Activated CD4-positive, alpha-beta T cell treated with anti-CD3 and anti-CD28 coated beads, Interleukin-2, Interleukin-4, amounts not matched to agents 100 ng/mL and 50 ng/mL, durations not matched to agents 16 hours and 8 hours (primary cell): ENCODE results near the gene SOX8.

ENCODE experiments used
- DNase-seq: peaks from one replicate; pipeline ENCODE4 v3.0.0-alpha.2; 2020; ENCODE audit warnings: low spot score

SOX8 gene

GRCh38 chr16:988471-989353, 7.1 kb downstream of the SOX8 start:
- no peak for DNase-seq

- DNase-seq: no peak
Measured at GRCh38 chr16:989354-989814, 7.8 kb downstream of the SOX8 start.

- DNase-seq: no peak
Measured at GRCh38 chr16:990516-991291, 9.1 kb downstream of the SOX8 start.

DNA sequence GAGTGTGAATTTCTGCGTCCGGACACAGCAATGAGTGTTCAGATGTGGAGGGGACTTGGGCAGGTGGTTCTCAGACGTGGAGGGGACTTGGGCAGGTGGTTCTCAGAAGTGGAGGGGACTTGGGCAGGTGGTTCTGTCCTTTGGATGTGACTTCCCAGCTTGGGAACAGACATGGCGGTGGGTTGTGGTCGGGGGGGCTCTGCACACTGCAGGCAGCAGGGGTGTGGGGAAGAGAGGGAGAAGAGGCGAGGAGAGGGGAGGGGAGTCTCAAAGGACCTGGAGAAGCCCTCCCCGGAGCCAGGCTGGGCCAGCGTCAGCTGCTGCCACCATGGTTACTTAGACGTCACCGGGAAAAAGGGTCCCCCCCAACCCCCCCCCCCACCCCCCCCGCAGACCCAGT, 9.8 kb downstream of the SOX8 start:
- DNase-seq: no peak

GRCh38 chr16:991773-992172, 10.2 kb downstream of the SOX8 start:
- DNase-seq: no peak

DNA sequence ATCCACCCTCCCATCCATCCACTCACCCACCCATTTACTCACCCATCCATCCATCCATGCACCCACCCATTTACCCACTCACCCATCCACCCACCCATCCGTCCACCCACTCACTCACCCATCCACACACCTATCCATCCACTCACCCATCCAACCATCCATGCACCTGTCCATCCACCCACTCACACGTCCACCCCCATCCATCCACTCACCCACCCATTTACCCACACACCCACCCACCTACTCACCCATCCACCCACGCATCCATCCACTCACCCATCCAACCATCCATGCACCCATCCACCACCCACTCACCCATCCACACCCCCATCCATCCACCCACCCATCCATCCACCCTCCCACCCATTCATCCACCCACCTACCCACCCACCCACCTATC, 12.2 kb downstream of the SOX8 start:
- DNase-seq: no peak

DNA sequence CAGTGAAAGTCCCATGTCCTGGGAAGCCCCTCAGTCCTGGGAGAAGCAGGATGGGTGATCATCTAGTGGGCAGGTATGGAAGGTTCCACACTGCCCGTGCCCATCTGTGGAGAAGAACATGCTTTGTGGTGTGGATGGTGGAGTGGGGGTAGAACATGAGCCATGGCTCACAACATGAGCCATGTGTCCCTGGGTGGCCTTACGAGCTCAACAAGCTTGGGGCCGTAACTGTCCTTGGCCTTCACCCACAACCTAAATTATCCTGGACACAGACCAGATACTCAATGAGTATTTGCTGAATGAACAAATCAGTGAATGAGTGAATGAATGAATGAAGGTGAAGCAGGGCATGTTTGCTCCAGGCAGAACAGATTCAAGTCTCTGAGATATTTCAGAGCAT, 13.5 kb downstream of the SOX8 start:
- DNase-seq: no peak

DNA sequence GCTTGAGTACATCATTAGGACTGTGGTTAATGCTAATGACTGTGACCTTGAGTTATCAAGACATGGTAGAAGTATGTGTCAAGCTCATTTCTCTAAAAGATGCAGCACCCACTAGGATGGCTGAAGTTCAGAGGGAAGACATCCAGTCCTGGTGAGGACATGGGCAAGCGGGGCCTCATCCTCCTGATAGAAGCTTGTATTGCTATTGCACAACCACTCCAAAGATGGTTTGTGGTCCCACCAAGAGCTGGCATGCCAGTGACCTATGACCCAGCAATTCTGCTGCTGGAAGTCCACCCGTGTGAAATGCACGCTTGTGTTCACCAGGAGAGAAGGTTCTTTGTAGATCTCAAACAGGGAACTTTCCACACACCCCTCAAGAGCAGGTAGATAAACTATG, 14.2 kb downstream of the SOX8 start:
- DNase-seq: no peak

- DNase-seq: no peak
Measured at GRCh38 chr16:996681-997080, 15.1 kb downstream of the SOX8 start.

DNA sequence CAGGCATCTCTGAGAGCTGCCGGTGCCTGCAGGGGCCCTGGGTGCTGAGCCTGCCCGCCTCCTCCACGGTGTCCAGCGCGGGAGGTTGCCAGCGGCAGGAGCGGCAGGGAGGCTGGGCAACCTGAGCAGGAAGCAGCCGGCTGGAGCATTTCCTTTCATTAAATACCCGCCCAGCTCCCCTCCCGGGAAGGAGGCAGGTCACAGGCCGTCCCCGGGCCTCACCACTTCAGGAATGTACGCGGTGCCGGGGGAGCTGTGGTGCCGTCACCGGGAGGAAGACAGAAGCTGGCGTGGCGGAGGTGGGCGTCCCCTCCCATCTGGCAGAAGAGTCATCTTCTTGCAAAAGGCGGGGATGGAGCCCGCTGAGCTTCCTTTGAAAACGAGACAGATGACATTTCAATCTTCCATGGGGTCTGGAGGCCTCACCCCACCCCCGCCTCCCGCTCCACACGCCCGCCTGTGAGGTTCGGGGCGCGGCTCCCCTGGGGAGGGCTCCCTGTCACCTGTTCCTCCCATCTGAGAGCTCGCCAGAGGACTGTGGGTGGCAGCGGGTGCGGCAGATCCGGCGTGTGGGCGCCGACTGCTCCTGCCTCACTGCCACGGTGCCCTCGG, 16.0 kb downstream of the SOX8 start:
- DNase-seq: no peak

DNA sequence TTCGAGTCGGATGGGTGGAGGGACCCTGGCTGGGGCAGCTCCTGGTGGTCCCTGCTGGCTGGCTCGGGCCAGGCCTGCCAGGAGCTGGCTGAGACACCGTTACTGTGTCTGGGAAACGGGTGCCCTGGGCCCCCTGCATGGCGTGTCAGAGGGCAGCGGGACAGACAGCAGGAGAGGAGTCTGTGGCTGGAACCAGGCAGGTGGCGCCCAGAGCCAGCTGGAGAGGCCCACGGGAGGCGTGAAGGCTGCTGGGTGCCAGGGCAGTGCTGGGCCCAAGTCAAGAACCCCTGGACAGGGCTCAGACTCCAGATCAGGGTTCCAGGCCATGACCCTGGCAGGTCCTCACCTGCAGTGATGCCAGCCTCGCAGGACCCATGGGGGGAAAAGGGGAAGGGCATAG, 16.6 kb downstream of the SOX8 start:
- no peak for DNase-seq

GRCh38 chr16:998615-999014, 17.0 kb downstream of the SOX8 start:
- no peak for DNase-seq

DNA sequence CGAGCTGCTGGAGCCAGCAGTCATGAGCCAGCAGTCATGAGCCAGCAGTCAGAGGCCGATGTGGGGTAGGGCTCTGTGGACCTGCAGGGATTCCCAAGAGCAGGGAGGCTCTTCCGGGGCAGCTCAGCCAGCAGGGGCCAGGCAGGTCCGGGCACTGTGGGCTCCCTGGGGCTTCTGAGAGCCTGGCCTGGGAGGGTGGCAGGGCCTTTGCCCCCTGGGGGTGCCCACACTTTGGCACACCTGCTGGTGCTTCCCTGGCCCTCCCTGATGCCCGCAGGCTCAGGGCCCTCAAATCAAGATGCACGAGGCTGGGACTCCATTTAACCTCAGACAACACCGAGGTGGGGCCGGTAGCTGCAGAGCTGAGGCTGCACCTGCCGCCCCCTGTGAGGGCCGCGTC, 18.1 kb downstream of the SOX8 start:
- no peak for DNase-seq

DNA sequence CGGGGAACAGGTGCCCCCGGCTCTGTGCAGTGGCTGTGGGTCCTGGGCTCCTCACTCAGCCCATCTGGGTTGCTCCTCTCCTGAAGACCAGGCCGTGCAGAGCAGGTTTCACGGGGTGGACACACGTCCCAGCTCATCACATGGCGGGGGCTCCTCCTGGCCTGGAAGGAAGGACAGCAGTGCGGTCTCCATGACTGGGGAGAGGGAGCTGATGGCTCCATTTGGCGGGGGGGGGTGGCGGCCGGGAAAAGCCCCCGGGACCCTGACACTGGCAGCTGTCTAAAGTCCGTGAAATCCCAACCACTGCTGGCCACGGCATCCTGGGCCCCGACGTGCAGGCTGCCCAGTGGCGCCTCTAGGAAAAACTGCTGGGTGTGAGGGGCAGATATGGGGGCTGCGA, 19.0 kb downstream of the SOX8 start:
- no peak for DNase-seq

GRCh38 chr16:1001096-1001495, 19.5 kb downstream of the SOX8 start:
- DNase-seq: no peak

- peak; percentile 65 for DNase-seq
Measured at GRCh38 chr16:1002399-1003166, 21.0 kb downstream of the SOX8 start.

- peak; percentile 67 for DNase-seq
Measured at GRCh38 chr16:1003391-1004347, 22.1 kb downstream of the SOX8 start.

DNA sequence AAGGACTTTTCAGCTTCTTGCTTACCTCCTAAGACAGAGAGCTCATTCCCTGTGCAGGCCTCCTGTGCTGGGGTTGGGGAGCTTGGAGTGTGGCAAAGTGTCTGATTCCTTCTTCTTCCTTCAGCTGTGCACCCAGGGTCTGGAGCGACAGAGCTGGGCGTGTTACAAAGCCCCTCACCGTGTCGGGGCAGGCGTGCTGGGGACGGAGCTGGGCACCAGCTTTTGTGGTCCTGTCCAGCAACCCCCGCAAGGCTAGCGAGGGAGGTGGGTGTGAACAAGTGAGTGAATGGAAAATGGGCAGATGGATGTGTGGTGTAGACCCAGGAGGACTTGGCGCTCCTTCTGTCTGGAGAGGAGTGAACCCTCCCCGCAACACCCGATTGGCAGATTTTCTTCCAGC, 23.7 kb downstream of the SOX8 start:
- DNase-seq: no peak

DNA sequence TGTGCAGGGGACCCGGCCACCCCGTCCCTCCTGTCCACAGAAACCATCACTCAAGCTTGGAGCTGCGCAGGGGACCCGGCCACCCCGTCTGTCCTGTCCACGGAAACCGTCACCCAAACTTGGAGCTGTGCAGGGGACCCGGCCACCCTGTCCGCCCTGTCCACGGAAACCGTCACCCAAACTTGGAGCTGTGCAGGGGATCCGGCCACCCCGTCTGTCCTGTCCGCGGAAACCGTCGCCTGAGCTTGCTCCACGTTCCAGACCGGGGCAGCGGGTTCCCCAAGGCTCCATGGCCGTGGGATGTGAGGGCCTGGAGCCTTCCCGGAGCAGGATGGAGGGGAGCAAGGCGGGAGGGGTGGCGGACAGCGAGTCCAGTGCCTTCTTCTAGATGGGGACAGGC, 25.2 kb downstream of the SOX8 start:
- DNase-seq: no peak

- DNase-seq: no peak
Measured at GRCh38 chr16:1007284-1007850, 25.8 kb downstream of the SOX8 start.

GRCh38 chr16:1008085-1008484, 26.5 kb downstream of the SOX8 start:
- no peak for DNase-seq
